ENCODE measurements around the gene MEI4.
"Not testable (repeated sequence)": the region's sequence is repeated elsewhere in the genome, so short reads cannot be mapped to it uniquely, and the experiment has no call there.

Gene MEI4

DNA sequence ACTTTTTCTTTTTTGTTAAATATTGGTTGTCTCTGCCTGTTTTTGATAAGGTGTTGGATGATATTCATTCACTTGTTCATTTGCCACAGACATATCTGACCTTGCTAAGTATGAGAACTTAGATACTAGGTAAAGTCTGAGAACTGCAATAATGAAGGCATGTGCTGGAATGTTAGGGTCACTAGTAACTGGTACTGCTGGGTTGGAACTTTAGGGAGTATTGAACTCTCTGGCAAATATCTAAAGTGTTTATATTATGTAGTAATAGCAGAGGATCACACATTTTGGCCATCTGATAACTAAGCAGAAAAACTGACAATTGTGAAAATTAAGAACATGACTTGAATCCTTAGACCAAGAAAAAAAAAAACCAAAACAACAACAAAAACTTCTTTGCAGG, 162.7 kb downstream of the MEI4 start:
- DNase-seq (ENCODE audit: low read depth) = no peak

- no peak for DNase-seq (ENCODE audit: low read depth)
These were observed 164.0 kb downstream of the MEI4 start for GRCh38 chr6:77816766-77817270.

- no peak for DNase-seq (ENCODE audit: low read depth)
These were observed 169.4 kb downstream of the MEI4 start for GRCh38 chr6:77822265-77822664.

- DNase-seq (ENCODE audit: low read depth) = no peak
These were observed 172.4 kb downstream of the MEI4 start for GRCh38 chr6:77825204-77825603.

GRCh38 chr6:77829736-77830135, 176.9 kb downstream of the MEI4 start:
- no peak for DNase-seq (ENCODE audit: low read depth)

DNA sequence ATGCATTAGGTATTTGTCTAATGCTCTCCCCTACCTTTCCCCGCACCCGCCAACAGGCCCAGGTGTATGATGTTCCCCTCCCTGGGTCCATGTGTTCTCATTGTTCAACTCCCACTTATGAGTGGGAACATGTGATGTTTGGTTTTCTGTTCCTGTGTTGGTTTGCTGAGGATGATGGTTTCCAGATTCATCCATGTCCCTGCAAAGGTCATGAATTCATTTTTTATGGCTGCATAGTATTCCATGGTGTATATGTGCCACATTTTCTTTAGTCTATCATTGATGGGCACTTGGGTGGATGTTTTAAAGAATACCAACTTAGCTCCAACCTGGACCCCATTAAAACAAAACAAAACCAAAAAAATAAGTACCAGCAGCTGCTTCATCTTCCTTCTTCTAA, 180.9 kb downstream of the MEI4 start:
- not testable (repeated sequence) for DNase-seq (ENCODE audit: low read depth)

DNA sequence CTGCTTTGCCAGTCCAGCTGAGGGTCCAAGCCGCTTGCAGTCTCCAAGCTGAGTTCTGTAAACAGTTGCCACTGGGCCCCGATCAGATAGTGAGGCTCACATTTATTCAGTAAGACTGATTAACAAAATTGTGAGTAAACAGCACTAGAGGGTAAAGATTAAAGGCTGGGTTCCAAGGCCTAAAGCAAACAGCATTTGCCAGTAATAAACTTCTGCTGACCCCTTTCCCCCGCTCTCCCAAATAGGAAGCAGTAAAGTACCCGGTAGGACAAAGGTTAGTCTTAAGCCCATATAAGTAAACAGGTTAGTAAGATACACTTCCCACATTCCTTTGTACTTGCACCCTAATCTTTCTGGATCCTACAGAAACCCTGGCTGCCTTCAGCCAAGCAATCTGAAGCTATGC, 181.8 kb downstream of the MEI4 start:
- DNase-seq (ENCODE audit: low read depth) = no peak

DNA sequence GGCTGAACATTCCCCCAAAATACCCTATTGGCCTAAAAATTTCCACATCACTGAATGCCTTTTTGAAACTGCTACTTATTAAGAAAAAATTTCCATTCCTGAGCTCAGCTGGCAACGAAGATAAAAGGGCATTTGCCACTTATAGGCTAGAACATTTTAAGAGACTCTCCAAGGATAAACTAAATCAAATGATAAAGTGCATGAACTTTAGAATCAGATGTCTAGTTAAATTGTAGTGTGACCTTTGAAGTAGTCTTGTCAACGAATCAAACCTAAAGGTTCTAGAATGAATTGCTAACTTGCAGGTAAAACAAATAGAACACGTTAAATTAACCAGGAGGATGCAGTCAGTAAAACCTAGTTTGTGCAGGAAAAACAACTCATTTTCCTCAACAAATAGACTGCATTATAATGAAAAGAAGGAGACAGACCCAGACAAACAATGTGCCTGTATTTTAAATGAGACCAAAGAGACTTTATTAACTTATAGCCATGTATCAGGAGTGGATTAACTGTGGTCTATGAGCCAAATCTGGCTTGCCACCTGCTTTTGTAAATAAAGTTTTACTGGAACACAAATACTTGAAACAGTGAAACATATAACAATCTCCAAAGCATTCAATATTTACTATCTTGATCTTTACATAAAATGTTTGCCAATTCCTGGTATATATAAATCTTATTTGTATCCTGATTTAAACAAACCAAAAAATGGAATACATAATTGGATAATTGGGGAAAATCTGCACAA, 184.4 kb downstream of the MEI4 start:
- no peak for DNase-seq (ENCODE audit: low read depth)

- no peak for DNase-seq (ENCODE audit: low read depth)
These were observed 186.5 kb downstream of the MEI4 start for GRCh38 chr6:77839292-77839691.

DNA sequence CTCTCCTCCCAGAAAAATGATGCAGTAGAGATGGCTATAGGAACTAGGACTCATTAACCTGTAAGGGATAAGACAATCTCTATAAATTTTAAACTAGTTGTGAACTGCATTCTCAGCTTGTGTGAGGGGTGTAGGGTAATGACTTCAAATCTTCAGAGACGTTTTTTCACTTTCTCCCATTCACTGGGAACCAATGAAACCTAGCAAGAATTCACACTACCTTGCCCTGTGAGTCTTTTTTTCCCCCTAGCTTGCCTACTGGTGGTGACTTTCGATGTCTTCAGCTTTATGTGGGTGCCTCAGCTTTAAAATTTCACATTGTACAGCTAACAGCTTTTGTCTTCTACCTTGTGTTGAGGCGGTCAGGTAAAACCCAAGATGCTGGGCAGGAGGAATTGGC, 192.0 kb downstream of the MEI4 start:
- DNase-seq (ENCODE audit: low read depth) = no peak

- no peak for DNase-seq (ENCODE audit: low read depth)
These were observed 200.6 kb downstream of the MEI4 start for GRCh38 chr6:77853401-77853800.

DNA sequence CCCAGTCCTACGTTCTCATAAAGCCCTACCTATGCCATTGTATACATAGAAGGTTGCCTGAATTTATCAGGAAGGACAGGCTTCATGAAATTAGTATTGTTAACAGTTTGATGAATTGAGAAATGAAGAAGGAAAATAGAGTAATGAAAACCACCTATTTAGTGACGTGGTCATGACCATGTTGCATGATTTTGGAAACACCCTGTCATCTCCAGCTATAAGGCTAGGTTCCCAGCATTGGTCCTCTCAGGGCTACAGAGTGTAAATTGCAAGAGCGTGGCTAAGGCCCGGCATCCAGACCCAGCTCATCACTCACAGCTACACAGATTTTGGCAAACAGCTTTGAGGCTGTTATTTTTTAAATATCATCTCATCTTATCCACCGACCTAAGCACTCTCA, 203.6 kb downstream of the MEI4 start:
- DNase-seq (ENCODE audit: low read depth) = no peak

DNA sequence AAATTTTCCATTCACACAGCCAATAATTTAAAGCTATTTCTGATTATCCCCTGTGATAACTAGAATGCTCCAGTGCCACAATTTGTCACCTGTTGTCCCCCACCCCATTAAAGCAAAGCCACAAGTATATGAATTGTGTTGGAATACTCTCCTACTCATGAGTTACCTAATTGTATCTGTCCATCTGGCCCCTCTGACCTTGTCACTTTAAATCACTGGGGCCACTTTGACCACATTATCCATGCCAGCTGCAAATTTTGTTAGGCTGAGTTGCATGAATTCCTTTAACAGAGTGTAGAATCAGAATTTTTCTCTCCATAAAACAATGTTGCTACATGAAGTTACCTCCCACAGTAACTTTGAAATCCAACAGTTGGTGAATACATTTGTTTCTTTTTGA, 204.6 kb downstream of the MEI4 start:
- DNase-seq (ENCODE audit: low read depth) = no peak

DNA sequence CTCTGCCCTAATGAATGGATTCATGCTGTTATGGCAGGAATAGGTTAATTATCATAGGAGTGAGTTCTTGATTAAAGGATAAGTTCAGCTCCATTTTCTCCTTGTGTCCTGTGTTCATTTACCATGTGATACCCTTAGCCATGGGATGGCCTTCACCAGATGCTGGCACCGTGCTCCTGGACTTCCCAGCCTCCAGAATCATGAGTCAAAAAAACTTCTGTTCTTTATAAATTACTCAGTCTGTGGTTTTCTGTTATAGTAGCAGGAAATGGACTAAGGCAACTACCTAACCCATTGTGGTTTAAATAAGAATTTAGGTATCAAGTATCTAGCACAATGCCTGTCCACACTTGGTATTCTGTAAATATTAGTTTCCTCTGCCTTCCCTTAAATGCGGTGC, 223.5 kb downstream of the MEI4 start:
- DNase-seq (ENCODE audit: low read depth) = no peak

DNA sequence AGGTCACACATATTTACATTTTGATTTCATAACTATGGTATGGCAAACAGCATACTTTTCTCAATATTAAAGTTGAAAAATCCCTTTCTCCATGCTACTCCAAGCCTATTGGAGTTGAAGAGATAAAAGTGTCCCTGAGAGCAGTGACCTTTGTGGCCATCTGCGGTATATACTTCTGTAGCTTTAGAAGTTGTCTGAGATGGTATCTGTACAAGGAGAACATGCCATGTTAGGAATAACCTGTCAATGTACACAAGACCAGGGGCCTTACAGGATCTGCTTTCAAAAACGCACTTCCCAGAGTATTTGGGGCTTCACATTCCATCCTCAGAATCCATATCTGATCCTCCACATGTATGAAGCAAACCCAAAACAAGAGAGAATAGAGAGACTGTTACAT, 226.7 kb downstream of the MEI4 start:
- DNase-seq (ENCODE audit: low read depth) = no peak

DNA sequence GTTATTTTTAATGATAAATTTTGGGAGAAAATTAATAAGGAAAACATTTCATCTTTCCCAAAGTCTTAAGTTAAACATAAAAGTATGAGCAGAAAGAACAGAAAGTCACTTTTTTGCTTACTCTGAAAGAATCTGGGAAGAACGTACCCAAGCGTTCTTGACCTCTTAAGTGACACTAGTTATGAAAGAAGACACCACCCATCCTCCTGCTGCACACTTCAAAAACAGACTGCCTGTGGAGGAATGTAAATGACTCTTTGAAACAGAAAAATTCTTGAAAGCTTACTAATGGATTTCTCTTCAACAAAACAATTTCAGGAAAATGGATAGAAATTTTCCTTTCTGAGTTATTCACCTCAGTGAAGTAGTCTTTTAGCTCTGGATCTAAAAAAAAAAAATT, 227.7 kb downstream of the MEI4 start:
- DNase-seq (ENCODE audit: low read depth) = no peak

GRCh38 chr6:77883851-77884250, 231.0 kb downstream of the MEI4 start:
- no peak for DNase-seq (ENCODE audit: low read depth)

- DNase-seq (ENCODE audit: low read depth) = no peak
These were observed 240.6 kb downstream of the MEI4 start for GRCh38 chr6:77893391-77893790.

GRCh38 chr6:77906070-77906469, 253.2 kb downstream of the MEI4 start:
- no peak for DNase-seq (ENCODE audit: low read depth)

DNA sequence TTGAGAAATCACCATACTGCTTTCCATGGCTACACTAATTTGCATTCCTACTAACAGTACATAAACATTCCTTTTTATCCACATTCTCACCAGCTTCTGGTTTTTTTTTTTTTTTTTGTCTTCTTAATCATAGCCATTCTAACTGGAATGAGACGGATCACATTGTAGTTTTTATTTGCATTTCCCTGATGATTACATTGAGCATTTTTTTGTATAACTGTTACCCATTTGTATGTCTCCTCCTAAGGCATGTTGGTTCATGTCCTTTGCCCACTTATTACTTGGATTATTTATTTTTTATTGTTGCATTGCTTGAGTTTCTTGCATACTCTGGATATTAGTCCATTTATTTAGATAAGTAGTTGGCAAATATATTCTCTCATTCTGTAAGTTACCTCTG, 258.0 kb downstream of the MEI4 start:
- no peak for DNase-seq (ENCODE audit: low read depth)

DNA sequence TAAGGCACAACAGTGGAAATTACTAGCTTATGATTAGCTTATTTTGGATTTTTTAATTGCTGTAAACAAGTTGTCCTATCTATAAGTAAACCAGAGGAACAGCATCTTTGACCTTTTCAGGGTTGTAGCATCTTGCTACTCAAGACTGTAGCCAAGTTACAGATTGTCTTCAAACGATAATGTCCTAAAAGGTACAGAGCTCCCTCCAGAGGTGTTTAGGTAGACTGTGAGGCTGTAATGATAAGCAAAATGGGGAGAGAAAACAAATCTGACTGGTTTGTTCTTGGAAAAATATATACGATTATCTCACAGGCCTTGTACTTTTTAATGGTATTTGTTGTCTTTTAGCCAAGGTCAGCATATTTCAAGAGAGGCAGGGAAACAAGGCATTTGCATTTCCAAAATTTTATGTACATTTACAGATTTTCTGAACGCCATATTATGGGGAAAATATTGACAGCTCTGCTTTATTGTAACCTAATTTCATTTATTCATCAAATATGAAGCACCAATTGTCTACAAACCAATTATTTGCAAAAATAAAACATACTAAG, 273.4 kb downstream of the MEI4 start:
- DNase-seq (ENCODE audit: low read depth) = no peak

GRCh38 chr6:77930382-77930781, 277.5 kb downstream of the MEI4 start:
- DNase-seq (ENCODE audit: low read depth) = no peak

DNA sequence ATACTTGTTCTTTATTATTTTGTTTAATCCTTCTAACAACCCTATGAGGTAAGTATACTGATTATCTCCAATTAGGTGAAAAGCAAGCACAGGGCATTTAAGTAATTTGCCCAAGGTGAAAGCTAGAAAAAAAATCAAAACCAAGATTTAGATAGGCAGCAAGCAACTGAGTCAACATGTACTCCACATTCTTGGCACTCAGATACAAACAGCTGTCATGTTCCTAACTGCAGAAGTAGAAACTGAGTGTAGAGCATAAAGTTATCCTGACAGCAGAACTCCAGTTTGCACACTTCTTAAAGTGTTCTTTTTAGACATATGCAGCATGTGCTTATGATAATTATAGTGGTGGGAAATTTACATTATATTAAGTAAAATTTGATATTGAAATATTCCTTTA, 278.1 kb downstream of the MEI4 start:
- no peak for DNase-seq (ENCODE audit: low read depth)

DNA sequence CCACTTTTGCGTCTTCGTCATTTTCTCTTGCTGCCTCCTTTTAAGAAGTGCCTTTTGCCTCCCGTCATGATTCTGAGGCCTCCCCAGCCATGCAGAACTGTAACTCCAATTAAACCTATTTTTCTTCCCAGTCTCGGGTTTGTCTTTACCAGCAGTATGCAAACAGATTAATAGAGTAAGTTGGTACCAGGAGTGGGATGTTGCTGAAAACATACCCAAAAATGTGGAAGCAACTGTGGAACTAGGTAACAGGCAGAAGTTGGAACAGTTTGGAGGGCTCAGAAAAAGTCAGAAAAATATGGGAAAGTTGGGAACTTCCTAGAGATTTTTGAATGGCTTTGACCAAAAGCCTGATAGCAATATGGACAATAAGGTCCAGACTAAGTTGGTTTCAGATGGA, 309.2 kb downstream of the MEI4 start:
- DNase-seq (ENCODE audit: low read depth) = no peak

All from stimulated activated CD8-positive, alpha-beta memory T cell treated with anti-CD3 and anti-CD28 coated beads, Interleukin-15, amount 100 ng/mL, for 1 hour (primary cell).